Skin of body (tissue), 2 donors: ENCODE data around the gene AQP3. TPM values are rescaled to one million over a fixed set of nuclear protein-coding genes. Genes with fewer than 3 reads are reported as not detected.
"Not testable (repeated sequence)": the region's sequence is repeated elsewhere in the genome, so short reads cannot be mapped to it uniquely, and the experiment has no call there.

Source experiments
- DNase-seq: peaks from one replicate; lab custom pipeline; 2025; lab: John Stamatoyannopoulos, UW
- total RNA-seq: library from RNA; depleted of rRNA; stranded (reverse); fragments of >200 nt; gene quantifications from one replicate; pipeline ENCODE4 v1.2.3, GENCODE V29; 2014

AQP3 gene
- 169 TPM for total RNA-seq

- DNase-seq = no peak
Measured at GRCh38 chr9:33446946-33447798, at the start of gene AQP3. TSS of gene AQP3 (minus strand) at chr9:33447593. CDS start at chr9:33447530, 63 bp downstream.

DNA sequence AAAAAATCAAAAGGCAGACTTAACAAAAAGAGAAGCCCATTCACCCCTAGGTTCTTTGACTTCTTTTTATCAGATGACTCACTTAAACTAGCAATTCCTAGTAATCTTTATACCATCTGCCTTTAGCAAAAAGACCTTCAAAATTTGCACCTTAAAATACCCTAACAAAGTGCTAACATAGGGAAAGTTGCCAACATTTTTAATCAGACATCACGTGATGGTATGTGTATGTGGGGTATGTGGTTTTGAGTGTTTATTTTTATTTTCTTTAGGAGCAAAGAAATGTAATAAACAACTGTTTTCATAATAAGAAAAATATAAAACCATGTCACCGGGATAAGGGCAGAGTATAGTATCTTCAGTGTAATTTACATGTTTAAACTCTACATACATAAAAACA lies 46.4 kb upstream of the AQP3 start:
- DNase-seq = not testable (repeated sequence)

- DNase-seq = no peak
Measured at GRCh38 chr9:33489066-33489465, 41.7 kb upstream of the AQP3 start.

DNA sequence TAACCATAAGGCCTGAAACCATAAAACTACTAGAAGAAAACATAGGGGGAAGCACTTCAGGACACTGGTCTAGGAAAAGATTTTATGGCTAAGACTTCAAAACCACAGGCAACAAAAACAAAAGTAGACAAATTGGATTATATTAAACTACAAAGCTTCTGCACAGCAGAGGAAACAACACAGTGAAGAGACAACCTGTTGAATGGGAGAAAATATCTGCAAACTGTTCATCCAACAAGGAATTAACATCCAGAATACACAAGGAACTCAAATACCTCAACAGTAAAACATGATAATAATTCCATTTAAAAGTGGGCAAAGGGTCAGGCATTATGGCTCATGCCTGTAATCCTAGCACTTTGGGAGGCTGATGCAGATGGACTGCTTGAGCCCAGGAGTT lies 37.9 kb upstream of the AQP3 start:
- not testable (repeated sequence) for DNase-seq

DNA sequence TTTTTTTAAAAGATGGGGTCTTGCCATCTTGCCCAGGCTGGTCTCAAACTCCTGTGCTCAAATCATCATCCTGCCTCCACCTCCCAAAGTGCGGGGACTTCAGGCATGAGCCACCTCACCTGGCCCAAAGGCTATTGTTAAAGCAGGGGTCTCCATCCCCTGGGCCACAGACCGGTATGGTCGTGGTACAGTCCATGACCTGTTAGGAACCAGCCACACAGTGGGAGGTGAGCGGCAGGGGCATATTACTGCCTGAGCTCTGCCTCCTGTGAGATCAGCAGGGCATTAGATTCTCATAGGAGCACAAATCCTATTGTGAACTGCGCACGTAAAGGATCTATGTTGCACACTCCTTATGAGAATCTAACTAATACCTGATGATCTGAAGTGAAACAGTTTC lies 33.6 kb upstream of the AQP3 start:
- DNase-seq = no peak

DNA sequence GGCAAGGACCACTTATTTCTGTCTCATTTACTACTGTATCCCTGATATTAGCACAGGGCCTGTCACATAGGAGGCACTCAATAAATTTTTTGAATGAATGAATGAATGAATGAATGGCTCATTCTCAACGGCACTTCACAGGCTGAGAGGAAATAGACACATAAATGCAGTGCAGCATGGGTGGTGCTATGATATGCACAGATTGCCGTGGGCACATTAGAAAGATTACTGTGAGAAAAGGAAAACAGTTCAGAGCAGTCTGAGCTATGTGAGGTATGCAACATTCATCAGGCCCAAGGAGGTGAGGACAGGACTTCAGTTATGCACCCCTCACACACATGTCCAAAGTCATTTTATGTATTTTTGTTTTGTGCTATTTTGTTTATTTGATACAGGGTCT lies 32.7 kb upstream of the AQP3 start:
- no peak for DNase-seq

- no peak for DNase-seq
Measured at GRCh38 chr9:33476503-33476902, 29.1 kb upstream of the AQP3 start.

DNA sequence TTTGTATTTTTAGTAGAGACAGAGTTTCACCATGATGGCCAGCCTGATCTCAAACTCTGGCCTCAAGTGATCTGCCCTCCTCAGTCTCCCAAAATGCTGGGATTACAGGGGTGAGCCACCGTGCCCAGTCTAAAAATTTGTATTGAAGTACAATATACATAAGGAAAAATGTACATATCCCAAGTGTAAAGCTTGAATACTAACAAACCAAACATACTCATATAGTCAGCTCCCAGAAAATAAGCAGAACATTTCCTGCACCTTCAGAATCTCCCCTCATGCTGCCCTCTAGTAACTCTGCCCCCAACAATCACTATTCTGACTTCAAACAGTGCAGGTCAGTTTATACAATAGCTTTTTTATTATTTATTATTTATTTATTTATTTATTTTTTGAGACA lies 28.0 kb upstream of the AQP3 start:
- no peak for DNase-seq

- DNase-seq = peak; percentile 99
Measured at GRCh38 chr9:33473643-33474352, 26.4 kb upstream of the AQP3 start, which contains the start of gene NOL6. TSS of gene NOL6 (minus strand) at chr9:33473924. CDS start at chr9:33473842, 82 bp downstream.

GRCh38 chr9:33472881-33473615 lies 25.7 kb upstream of the AQP3 start:
- no peak for DNase-seq

GRCh38 chr9:33472171-33472880 lies 24.9 kb upstream of the AQP3 start:
- DNase-seq = no peak

DNA sequence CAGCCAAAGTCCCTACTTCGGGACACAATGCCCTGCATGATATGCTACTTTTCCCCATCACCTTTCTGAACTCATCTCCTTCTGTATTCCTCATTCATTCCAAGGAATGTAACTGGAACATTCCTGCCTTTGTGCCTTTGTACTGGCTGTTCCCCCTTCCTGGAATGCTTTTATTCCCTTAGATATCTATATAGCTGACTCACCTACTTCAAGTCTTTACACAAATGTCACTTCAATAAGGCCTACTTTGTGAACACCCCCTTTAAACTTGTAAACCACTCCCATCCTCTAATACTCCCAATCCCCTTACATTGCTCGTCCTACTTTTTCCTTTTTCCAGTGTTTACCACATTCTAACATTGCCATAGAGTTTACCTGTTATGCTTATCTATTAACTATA lies 24.0 kb upstream of the AQP3 start:
- DNase-seq = no peak

DNA sequence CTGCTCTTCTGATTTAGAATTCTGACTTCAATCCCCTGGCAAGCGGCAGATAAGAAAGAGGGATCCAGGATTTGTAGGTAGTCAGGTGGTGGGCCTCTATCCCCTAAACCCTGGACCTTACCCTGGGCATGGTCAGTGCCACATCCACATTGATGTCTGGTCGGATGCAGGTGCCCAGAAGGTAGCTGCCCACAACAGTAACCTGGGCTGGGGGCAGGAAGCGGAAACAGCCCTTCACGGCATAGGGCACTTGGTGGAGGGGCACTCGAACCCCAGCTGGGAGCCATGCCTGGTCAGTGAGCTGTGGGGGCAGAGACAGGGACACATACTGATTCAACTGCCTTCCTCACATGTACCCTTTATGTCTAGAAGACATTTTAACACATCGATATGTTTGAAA lies 22.5 kb upstream of the AQP3 start:
- DNase-seq = no peak

- DNase-seq = no peak
Measured at GRCh38 chr9:33468797-33469621, 21.6 kb upstream of the AQP3 start.

DNA sequence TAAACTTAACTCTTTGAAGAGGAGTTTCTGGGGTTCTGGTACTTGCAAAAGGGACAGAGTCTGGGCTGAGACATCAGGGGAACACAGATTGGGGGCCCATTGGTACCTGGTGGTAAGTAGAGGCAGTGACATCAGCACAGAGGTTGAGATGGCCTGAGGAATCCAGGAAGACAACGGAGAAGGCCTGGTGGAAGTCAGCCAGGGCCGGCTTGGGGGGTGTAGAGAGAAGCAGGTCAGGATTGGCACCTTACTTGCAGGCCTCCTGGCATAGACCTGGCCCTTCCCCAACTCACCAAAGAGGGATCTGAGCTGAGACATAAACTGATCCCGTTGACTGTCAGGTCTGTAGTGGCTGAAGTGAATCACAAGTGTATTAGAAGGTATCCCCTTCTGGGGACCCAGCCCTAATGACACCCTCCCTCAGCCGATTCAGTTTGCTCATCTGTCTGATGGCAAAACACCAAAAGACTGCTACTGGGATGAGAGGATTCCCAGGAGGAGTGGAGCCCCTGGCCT lies 20.9 kb upstream of the AQP3 start:
- no peak for DNase-seq

DNA sequence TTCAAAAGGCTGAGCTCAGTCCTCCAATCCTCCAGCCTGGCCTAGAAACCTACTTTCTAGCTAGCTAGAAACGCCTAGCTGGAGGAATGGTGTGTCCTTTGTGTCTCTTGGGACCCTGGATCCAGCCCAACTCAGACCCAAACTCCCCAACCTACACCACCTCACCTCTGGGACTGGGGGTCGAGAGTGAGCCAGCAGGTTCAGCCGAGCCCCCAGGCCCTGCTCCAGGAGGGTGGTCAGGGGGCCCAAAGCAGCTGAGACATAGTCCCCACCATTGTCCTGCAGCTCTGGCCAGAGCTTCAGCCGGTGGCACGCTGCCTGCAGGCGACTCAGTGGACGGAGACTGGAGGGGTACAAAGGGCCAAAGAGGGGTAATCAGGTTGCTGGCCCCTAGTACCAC lies 20.1 kb upstream of the AQP3 start:
- DNase-seq = no peak

DNA sequence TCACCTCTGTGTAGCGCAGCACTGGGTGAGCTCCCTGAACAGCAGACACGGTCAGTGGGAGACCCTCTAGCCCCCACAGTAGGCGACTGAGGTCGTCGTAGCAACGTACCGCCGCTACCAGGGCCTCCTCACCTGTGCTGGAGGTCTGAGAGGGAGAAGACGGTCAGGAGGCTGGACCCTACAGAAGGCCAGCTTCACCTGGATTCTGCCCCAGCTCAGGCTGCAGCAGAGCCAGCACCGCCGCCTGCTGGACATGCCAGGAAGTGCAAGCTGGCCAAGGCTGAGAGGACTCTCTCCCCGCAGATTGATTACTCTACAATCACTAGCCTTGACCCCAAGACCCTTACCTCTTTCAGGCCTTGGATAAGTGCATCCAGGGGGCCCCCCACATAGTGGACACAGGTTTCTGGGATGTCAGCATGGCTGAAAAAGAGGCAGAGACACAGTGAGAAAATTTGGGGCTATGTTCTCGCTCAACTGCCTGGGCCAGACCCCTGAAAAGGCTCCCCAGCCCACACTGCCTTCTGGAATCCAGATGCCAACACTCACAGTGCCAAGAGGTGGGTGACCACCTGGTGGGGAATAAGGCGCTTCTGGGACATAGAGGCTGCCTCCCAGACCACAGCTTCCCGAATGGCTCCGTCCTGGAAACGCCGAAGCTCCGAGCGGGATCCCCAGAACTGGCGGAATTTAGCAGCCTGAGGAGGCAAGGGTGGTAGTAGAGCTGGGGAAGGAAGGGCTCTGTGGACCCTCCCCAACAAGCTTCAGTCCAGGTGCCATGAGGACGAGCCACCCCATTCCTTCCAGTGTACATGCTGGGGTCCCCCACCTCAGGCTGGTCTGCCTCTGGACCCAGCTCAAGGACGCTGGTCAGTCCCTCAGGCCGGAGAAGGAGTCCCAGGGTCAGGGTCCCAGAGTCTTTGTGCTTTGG lies 19.4 kb upstream of the AQP3 start:
- DNase-seq = no peak

DNA sequence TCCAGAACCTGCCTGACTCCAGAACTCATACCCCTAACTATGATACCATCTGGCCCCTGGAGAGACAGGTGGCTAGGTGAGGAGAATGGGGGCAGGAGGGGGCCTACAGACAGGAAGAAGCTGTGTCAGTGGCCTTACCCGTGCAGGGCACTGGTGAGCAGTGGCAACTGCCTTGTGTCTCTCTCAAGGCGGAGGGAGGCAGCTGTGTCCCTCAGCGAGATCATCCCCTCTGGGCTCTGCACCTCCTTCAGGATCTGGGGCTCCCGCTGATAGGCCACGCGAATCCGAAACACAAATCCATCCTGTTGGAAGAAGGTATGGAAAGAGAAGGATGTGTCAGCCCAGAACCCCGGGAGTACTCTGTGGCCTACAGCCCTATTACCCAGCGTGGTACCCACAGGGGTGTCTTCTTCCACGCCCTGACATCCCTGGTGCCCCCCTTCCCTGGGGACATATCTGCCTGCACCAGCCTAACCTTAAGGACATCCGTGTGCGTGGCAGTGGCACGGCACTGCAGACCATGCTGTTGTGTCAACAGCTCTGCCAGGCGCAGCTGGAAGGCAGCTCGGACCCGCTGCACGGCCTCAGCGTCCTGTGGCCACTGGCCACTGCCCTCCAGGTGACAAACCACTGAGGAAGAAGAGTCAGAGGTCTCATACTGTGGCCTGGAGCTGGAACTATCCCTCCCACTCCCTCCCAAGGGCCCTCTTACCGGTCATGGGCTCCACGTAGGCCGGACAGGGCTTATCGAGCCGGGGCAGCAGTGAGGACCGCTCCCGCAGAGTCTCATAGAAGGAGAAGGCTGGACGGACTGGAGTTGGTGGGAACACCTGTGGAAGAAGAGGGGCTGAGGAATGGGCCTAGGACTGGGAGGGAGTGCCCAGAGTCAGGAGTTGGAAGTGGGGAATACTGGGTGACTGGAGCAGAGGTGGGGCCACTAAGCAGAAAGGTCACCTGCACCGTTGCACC lies 18.5 kb upstream of the AQP3 start:
- DNase-seq = no peak
